CD14-positive monocyte (primary cell): ENCODE measurements around the gene RPLP1. TPM values are rescaled to one million over a fixed set of nuclear protein-coding genes. Genes with fewer than 3 reads are reported as not detected.
A peak's percentile ranks its signal among the peaks of the same experiment; 100 is the strongest.

Experiments used
- DNase-seq, 3 donors: peaks; one replicate each; pipeline ENCODE4 v3.0.0-alpha.2; 2011 to 2022
- H2AFZ ChIP-seq: 2 replicates; pipeline ENCODE4 v1.6.0; 2012; ENCODE audit warnings: mild to moderate bottlenecking, low read depth, low read length, inconsistent platforms; ENCODE audit not compliant: insufficient read depth, poor library complexity, severe bottlenecking
- H3K27ac ChIP-seq, 2 donors: 1 replicate in 1 of 2; 2 replicates in 1 of 2; pipeline ENCODE4 v1.5.1; 2012 to 2013; ENCODE audit warnings: low read length in 2 of 2, control low read depth in 1 of 2, inconsistent platforms in 1 of 2, low read depth in 1 of 2, mild to moderate bottlenecking in 1 of 2
- H3K27me3 ChIP-seq, 2 donors: one replicate each; pipeline versions ENCODE4 v1.6.0 to v1.6.1; 2011 to 2013; ENCODE audit warnings: low read length in 2 of 2; ENCODE audit not compliant: control insufficient read depth in 2 of 2, insufficient read depth in 2 of 2
- H3K36me3 ChIP-seq, 2 donors: replicated peaks in 1 of 2; 1 replicate in 1 of 2; 2 replicates in 1 of 2; pipeline versions ENCODE4 v1.5.1 to v1.6.1; 2012 to 2013; ENCODE audit warnings: low read length in 2 of 2, control low read depth in 1 of 2, inconsistent platforms in 1 of 2, mild to moderate bottlenecking in 1 of 2; ENCODE audit not compliant: insufficient read depth in 2 of 2, control insufficient read depth in 1 of 2
- H3K4me1 ChIP-seq, 2 donors: 1 replicate in 1 of 2; 2 replicates in 1 of 2; pipeline versions ENCODE4 v1.5.1 to v1.6.1; 2012 to 2013; ENCODE audit warnings: low read length in 2 of 2, control low read depth in 1 of 2, inconsistent platforms in 1 of 2, mild to moderate bottlenecking in 1 of 2, moderate library complexity in 1 of 2; ENCODE audit not compliant: insufficient read depth in 2 of 2, control insufficient read depth in 1 of 2
- H3K4me2 ChIP-seq: replicated peaks from 2 replicates; pipeline ENCODE3; 2012; ENCODE audit warnings: low read length, moderate library complexity, mild to moderate bottlenecking; ENCODE audit not compliant: poor library complexity, severe bottlenecking; ENCODE audit errors: extremely low read depth
- H3K4me3 ChIP-seq, 3 experiments: fragments of 200-600 bp in 1 of 3; sonication (generic) in 1 of 3; replicated peaks in 1 of 3; 1 replicate in 2 of 3; 2 replicates in 1 of 3; pipeline ENCODE4 v1.5.1; 2011 to 2013; ENCODE audit warnings: low read length in 3 of 3, mild to moderate bottlenecking in 3 of 3, control low read depth in 2 of 3, low read depth in 2 of 3, inconsistent platforms in 1 of 3, moderate library complexity in 1 of 3
- H3K79me2 ChIP-seq: 2 replicates; pipeline ENCODE4 v1.6.0; 2012; ENCODE audit warnings: mild to moderate bottlenecking, control low read depth, inconsistent platforms, low read length, moderate library complexity; ENCODE audit not compliant: insufficient read depth
- H3K9ac ChIP-seq: 2 replicates; pipeline ENCODE4 v1.6.0; 2017; ENCODE audit warnings: low read length, mild to moderate bottlenecking; ENCODE audit not compliant: insufficient read depth, poor library complexity, severe bottlenecking
- H3K9me3 ChIP-seq, 2 donors: replicated peaks in 1 of 2; 1 replicate in 1 of 2; 2 replicates in 1 of 2; pipeline versions ENCODE4 v1.5.1 to v1.6.1; 2012 to 2013; ENCODE audit warnings: low read length in 2 of 2, control low read depth in 1 of 2; ENCODE audit not compliant: control insufficient read depth in 1 of 2, insufficient read depth in 1 of 2
- H4K20me1 ChIP-seq: 2 replicates; pipeline ENCODE4 v1.6.0; 2012; ENCODE audit warnings: mild to moderate bottlenecking, low read length, control low read depth, moderate library complexity; ENCODE audit not compliant: insufficient read depth
- H3K27ac Mint-ChIP-seq, 7 donors: one replicate each; pipeline ENCODE4 v1.8.0; 2020; ENCODE audit warnings: mild to moderate bottlenecking in 7 of 7, mixed read lengths in 7 of 7, moderate library complexity in 6 of 7, inconsistent platforms in 2 of 7
- H3K27me3 Mint-ChIP-seq, 3 donors: one replicate each; pipeline ENCODE4 v1.8.0; 2021 to 2022; ENCODE audit warnings: low read depth in 3 of 3, mild to moderate bottlenecking in 3 of 3, mixed read lengths in 3 of 3, moderate library complexity in 3 of 3, inconsistent platforms in 1 of 3
- H3K36me3 Mint-ChIP-seq, 2 donors: one replicate each; pipeline ENCODE4 v1.8.0; 2020; ENCODE audit warnings: mixed read lengths in 2 of 2, inconsistent platforms in 1 of 2, mild to moderate bottlenecking in 1 of 2
- H3K4me1 Mint-ChIP-seq: one replicate; pipeline ENCODE4 v1.8.0; 2020; ENCODE audit warnings: mild to moderate bottlenecking, mixed read lengths
- H3K4me3 Mint-ChIP-seq, 2 donors: one replicate each; pipeline ENCODE4 v1.8.0; 2020; ENCODE audit warnings: mild to moderate bottlenecking in 2 of 2, mixed read lengths in 2 of 2, moderate library complexity in 1 of 2
- H3K9me3 Mint-ChIP-seq, 7 donors: one replicate each; pipeline ENCODE4 v1.8.0; 2020 to 2022; ENCODE audit warnings: mixed read lengths in 7 of 7, mild to moderate bottlenecking in 6 of 7, moderate library complexity in 6 of 7, inconsistent platforms in 2 of 7
- WGBS: methylation state at CpG from one replicate; pipeline ENCODE4 v1.1.5; 2013; ENCODE audit warnings: missing lambda C conversion rate; ENCODE audit not compliant: insufficient coverage; 5-methylcytosine and 5-hydroxymethylcytosine counted together
- intact Hi-C, 2 donors: fragments of 100-400 bp; cut with micrococcal nuclease; formaldehyde crosslinking; loops; one replicate each; pipeline versions ENCODE4 v1.15.0 to v1.15.1; 2023
- polyA plus RNA-seq, 3 donors: library from polyadenylated mRNA; depleted of rRNA in 1 of 3; unstranded in 2 of 3; stranded (reverse) in 1 of 3; fragments of 300-500 nt in 2 of 3; fragments of >200 nt in 1 of 3; fragmentation: Illumina TruSeq in 2 of 3; gene quantifications; 1 replicate in 2 of 3; 2 replicates in 1 of 3; pipeline ENCODE4 v1.2.3, GENCODE V29; 2012 to 2021
- TF ChIP-seq, protein P1 (sequence below): fragments of 200-600 bp; IDR thresholded peaks from one replicate; pipeline ENCODE4 v1.8.0; 2022; ENCODE audit warnings: antibody characterized with exemption, mild to moderate bottlenecking

RPLP1 gene
- polyA plus RNA-seq, 3 donors: 1,140 to 1,235 (median 1,177) TPM

DNA sequence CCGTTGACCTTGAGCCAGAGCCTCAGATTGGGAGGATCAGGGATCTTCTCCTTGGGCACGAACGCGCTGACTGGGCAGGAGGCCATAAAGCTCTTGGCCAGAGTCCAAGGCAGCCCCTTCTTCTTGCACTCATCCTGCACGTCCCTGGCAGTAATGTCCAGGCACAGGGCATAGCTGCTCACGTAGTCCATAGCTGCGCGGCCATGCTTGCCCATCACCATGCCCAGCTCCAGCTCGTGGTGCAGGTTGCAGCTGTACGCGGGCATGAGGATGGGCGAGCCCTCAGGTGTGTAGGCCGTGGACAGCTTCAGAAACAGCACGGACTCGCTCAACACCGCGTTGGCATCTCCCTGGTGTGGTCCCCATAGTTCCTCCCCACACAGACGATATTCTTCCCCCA, 17.9 kb upstream of the RPLP1 start:
- DNase-seq: no peak
- H3K9me3 Mint-ChIP-seq: peaks cover 0 to 2% (median 0%) of the 10 kb centered on the region in 7 donors

DNA sequence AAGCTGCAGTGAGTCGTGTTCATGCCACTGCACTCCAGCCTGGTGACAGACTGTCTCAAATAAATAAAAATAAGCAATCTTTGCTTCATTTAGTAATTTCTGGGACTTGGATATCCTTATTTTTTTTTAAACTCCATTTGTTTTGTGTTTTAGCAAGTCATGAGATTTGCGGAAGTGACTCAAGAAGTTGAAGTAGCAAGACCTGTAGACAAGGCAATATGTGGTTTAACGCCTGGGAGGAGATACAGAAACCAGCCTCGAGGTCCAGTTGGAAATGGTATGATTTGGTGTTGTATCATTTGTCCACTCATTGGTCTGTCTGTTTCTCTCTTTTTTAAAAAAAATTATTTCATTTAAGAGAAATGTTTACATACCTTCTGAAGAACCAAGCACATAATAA, 16.6 kb upstream of the RPLP1 start:
- H3K27ac ChIP-seq: peak overlapping the region; percentile 43 to 74

More for the DNA sequence above, 17.9 kb upstream of the RPLP1 start:
- H3K79me2 ChIP-seq: peaks cover 23% of the 10 kb centered on the region
- no peaks in the 10 kb centered on the region for H3K9me3 ChIP-seq
- no peak overlapping the region for H3K27ac ChIP-seq
- no peaks in the 10 kb centered on the region for H3K27me3 ChIP-seq
- intact Hi-C loops: no loop called here
- no peak overlapping the region for H3K9ac ChIP-seq
- 98% methylated on average over 17 of the region's 18 CpGs for WGBS
- Mint-ChIP-seq H3K4me3 (no peak overlapping the region), H3K27me3 (no peaks in the 10 kb centered on the region), H3K36me3 (peaks cover 31 to 60% of the 10 kb centered on the region in 2 donors), H3K4me1 (peaks cover 33% of the 10 kb centered on the region), H3K27ac (peak overlapping the region in 2 of 7 donors; percentile 28 to 31)
- peaks cover 6 to 60% of the 10 kb centered on the region in 2 donors for H3K36me3 ChIP-seq
- H4K20me1 ChIP-seq: no peaks in the 10 kb centered on the region
- H3K4me2 ChIP-seq: no peak overlapping the region
- TF ChIP-seq, protein P1, sequence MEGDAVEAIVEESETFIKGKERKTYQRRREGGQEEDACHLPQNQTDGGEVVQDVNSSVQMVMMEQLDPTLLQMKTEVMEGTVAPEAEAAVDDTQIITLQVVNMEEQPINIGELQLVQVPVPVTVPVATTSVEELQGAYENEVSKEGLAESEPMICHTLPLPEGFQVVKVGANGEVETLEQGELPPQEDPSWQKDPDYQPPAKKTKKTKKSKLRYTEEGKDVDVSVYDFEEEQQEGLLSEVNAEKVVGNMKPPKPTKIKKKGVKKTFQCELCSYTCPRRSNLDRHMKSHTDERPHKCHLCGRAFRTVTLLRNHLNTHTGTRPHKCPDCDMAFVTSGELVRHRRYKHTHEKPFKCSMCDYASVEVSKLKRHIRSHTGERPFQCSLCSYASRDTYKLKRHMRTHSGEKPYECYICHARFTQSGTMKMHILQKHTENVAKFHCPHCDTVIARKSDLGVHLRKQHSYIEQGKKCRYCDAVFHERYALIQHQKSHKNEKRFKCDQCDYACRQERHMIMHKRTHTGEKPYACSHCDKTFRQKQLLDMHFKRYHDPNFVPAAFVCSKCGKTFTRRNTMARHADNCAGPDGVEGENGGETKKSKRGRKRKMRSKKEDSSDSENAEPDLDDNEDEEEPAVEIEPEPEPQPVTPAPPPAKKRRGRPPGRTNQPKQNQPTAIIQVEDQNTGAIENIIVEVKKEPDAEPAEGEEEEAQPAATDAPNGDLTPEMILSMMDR: no peak
- H2AFZ ChIP-seq: no peak overlapping the region
- H3K4me3 ChIP-seq: no peak overlapping the region
- H3K4me1 ChIP-seq: peaks cover 29 to 44% of the 10 kb centered on the region in 2 donors

More for the DNA sequence above, 16.6 kb upstream of the RPLP1 start:
- intact Hi-C loops: no loop called here
- Histone ChIP-seq H3K36me3 (peaks cover 4 to 50% of the 10 kb centered on the region in 2 donors), H3K4me3 (peak overlapping the region in 1 of 3 experiments; percentile 35), H2AFZ (no peak overlapping the region), H3K4me2 (peak overlapping the region; percentile 33), H3K9me3 (no peaks in the 10 kb centered on the region), H3K9ac (no peak overlapping the region), H3K79me2 (peaks cover 24% of the 10 kb centered on the region), H3K27me3 (no peaks in the 10 kb centered on the region), H4K20me1 (no peaks in the 10 kb centered on the region), H3K4me1 (peaks cover 36 to 57% of the 10 kb centered on the region in 2 donors)
- H3K36me3 Mint-ChIP-seq: peaks cover 23 to 52% of the 10 kb centered on the region in 2 donors
- peaks cover 43% of the 10 kb centered on the region for H3K4me1 Mint-ChIP-seq
- TF ChIP-seq, protein P1: no peak
- peak; percentile 55 to 74 (median 74) for DNase-seq
- WGBS: no CpG with 5 or more reads among the region's 4 CpGs
- H3K9me3 Mint-ChIP-seq: peaks cover 0 to 2% (median 0%) of the 10 kb centered on the region in 7 donors
- peak overlapping the region in 1 of 2 donors; percentile 32 for H3K4me3 Mint-ChIP-seq
- no peaks in the 10 kb centered on the region for H3K27me3 Mint-ChIP-seq
- peak overlapping the region; percentile 78 to 93 (median 84) for H3K27ac Mint-ChIP-seq
